GM18951 (cell line): Measurements from ENCODE around the gene G2E3.
"Not testable (repeated sequence)": the region's sequence is repeated elsewhere in the genome, so short reads cannot be mapped to it uniquely, and the experiment has no call there.

ENCODE experiments used
- POLR2A ChIP-seq: IDR thresholded peaks from 4 replicates; pipeline ENCODE4 v1.6.1; 2011; ENCODE audit warnings: mild to moderate bottlenecking; ENCODE audit not compliant: insufficient read length, insufficient read depth; ENCODE audit errors: extremely low read depth
- in situ Hi-C: fragments of 300-500 bp; cut with MboI; formaldehyde crosslinking; loops from one replicate; pipeline ENCODE4 v1.12.0; 2022; ENCODE audit warnings: low sequenced_read_pairs, mixed read lengths, inconsistent platforms; ENCODE audit not compliant: unreplicated experiment

G2E3 gene

DNA sequence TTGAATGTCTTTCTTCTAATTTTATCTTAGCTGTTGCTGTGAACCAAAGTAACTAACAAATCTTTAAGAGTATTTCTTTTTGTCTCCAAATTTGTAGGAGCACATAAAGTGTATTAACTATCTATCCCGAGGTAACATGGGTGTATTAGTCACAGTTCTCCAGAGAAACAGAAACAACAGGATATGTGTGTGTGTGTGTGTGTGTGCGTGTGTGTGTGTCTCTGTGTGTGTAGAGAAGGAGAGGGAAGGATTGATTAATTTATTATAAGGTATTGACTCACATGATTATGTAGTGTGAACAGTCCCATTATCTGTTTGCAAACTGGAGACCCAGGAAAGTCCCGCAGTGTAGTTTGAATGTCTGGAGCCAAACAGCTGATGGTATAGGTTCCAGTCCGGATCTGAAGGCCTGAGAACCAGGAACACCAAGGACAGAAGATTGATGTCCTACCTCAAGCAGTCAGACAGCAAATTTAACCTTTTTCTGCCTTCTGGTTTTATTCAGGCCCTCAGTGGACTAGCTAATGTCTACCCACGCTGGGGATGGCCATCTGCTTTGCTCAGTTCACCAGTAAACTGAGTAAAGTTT is 14.4 kb downstream of the G2E3 start:
- TF ChIP-seq POLR2A = no peak
- in situ Hi-C loops = no loop called here

DNA sequence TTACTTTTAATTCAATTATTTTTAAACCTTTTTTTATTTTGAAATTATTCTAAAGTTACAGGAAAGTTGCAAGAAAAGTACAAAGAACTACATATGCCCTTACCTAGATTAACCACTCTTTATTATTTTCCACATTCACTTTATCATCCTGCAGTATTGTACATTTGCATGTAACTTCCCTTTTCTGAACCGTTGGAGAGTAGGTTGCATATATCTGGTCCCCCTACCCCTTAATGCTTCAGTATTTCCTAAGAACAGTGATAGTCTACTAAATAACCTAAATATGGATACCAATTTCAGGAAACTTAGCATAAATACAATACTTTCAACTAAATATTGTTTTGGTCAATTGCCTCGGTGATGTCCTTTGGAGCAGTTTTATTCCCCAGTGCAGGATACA is 15.0 kb downstream of the G2E3 start:
- no peak for TF ChIP-seq POLR2A
- in situ Hi-C loops = no loop called here

GRCh38 chr14:30574777-30575176 is 15.8 kb downstream of the G2E3 start:
- in situ Hi-C loops = not testable (repeated sequence)

DNA sequence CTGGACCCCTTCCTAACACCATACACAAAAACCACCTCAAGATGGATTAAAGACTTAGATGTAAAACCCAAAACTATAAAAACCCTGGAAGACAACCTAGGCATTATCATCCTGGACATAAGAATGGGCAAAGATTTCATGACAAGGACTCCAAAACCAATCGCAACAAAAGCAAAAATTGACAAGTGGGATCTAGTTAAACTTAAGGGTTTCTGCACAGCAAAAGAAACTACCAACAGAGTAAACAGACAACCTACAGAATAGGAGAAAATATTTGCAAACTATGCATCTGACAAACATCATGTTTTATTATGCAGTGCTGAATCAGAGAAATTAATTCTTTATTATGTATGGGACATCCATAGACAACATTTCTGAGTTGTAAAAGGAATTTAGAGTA is 17.4 kb downstream of the G2E3 start:
- in situ Hi-C loops = not testable (repeated sequence)

DNA sequence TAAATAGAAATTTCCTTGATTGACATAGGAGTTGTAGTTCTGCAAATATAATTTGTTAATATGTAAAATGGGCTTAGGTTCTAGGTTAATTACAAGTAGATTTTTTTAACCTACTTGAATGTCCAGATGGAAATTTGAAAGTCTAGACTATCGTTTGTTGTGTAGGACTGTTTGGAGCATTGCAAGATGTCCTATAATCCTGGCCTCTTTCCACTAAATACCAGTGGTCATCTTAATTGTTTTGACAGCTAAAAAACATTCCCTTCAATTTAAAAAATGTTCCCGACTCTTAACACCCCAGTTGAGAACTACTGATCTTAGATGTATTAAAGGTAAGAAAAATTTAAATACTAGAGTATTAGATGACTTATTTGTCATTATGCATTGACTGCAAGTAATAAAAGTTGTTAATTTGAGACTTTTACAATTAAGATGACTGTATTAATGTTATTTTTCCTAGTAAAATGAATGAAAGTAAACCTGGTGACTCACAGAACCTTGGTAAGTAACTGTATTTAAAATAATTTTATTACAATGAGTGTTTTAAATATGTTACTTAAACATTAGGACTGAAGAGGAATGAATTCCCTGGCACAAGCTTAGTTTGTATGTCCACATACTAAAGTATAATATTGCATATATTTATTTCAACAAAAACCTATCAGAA is 21.8 kb downstream of the G2E3 start:
- in situ Hi-C loops = no loop called here
- no peak for TF ChIP-seq POLR2A

DNA sequence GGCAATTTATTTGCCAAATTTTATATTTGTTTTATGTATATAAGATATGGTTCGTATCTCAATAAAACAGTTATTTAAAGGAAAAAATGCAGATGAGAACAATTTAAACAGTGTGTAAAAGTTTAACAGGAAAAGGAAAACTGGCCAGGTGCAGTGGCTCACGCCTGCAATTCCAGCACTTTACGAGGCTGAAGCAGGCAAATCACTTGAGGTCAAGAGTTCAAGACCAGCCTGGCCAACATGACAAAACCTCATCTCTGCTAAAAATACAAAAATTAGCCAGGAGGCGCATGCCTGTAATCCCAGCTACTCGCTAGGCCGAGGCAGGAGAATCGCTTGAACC is 22.3 kb downstream of the G2E3 start:
- in situ Hi-C loops = no loop called here
- TF ChIP-seq POLR2A = no peak

DNA sequence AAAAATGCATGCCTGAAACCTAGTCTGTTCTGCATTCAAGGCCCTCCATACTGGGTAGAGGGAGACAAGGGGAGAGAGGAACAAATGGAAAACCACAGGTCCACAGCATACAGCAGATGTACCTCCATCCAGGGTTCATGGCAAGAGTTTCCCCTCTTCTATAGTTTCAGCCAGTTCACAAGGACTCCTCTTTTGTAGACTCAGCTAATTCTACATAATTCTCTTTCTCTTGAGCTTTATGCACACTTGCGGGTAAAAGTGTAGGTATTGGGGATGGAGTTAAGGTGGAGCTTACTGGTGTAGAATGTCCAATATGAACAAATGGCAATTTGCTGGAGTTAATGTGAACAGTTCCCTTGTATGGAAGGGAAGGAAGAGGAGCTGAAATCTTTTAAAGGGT is 23.4 kb downstream of the G2E3 start:
- TF ChIP-seq POLR2A = no peak
- in situ Hi-C loops = no loop called here

GRCh38 chr14:30584058-30584630 is 25.2 kb downstream of the G2E3 start:
- no peak for TF ChIP-seq POLR2A
- in situ Hi-C loops = no loop called here

- in situ Hi-C loops = no loop called here
- TF ChIP-seq POLR2A = no peak
Observed at GRCh38 chr14:30585204-30585603, 26.2 kb downstream of the G2E3 start.

- no peak for TF ChIP-seq POLR2A
- in situ Hi-C loops = no loop called here
Observed at GRCh38 chr14:30587141-30587540, 28.2 kb downstream of the G2E3 start.

DNA sequence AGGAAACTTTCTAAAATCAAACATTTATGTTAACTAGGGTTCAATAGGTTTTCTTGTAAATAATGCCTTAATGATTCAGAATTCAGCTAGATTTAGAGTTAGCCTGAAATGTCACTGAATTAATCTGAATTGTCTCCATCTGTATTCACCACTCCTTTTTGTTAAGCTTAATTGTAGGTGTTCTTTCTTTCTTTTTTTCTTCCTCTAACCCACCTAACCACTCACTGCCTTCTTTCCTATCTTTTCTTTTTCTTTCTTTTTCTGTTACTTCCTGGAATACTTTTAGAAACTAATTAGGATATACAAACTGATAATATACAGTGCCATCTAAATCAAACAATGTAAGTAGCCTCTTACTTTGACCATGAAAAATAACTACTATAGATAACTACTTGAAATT is 29.9 kb downstream of the G2E3 start:
- in situ Hi-C loops = no loop called here
- no peak for TF ChIP-seq POLR2A

DNA sequence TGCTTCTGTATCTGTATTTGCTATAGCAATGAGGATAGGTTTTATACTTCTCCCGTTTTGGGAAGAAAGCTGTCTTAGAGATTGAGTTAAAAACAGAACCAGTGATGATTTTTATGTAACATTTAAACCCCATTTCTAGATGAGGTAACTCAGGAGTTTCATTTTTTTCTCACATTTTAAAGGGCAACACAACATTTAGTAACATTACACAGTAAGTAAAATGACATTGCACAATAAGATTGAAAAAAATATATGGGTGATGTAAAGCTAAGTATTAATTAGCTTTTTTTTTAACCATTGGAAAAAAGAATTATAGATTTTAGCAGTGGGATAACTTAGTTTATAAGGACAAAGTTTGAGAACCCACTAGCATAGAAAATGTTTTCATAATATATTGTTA is 38.0 kb downstream of the G2E3 start:
- in situ Hi-C loops = no loop called here
- TF ChIP-seq POLR2A = no peak

DNA sequence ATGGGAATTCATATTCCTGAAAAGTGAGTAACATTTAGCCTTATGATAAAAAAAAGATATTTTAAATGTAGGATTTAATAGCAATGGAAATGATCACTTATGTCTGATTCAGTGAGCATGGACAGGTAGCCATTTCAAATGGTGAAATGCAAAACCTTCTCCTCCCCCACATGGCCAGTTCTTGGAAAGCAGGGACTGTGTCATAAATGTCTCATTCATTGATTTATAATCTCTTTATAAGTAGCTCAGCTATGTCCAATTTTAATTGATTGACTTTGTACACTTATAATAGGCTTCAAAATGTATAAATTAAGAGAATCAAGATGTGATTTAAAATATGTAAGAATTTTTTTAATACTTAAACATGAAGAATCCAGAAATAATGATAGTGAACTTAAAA is 38.5 kb downstream of the G2E3 start:
- TF ChIP-seq POLR2A = no peak

More for the DNA sequence above, 38.5 kb downstream of the G2E3 start:
- in situ Hi-C loops = no loop called here
